NCI-H82 treated with DMSO at 0.1 percent for 48 hours (cell line): ENCODE data around the gene NINJ2.
"Not testable (repeated sequence)": the region's sequence is repeated elsewhere in the genome, so short reads cannot be mapped to it uniquely, and the experiment has no call there.

Source experiments
- DNase-seq: peaks from one replicate; lab custom pipeline; 2025; ENCODE audit not compliant: unreplicated experiment; lab: John Stamatoyannopoulos, UW

NINJ2 gene

GRCh38 chr12:663293-663871, at the start of gene NINJ2:
Gene NINJ2, minus strand, starts transcription at chr12:663445. Its CDS starts 85 bp downstream, at chr12:663360.
- no peak for DNase-seq

- peak; percentile 16 for DNase-seq
Observed at GRCh38 chr12:712172-712863, 49.1 kb upstream of the NINJ2 start.

GRCh38 chr12:709455-710020, 46.3 kb upstream of the NINJ2 start:
- DNase-seq, result no peak

- DNase-seq, result not testable (repeated sequence)
Observed at GRCh38 chr12:708084-708483, 44.8 kb upstream of the NINJ2 start.

- DNase-seq, result no peak
Observed at GRCh38 chr12:704516-705242, 41.4 kb upstream of the NINJ2 start.

- DNase-seq, result no peak
Observed at GRCh38 chr12:701896-702539, 38.8 kb upstream of the NINJ2 start.

GRCh38 chr12:700016-700415, 36.8 kb upstream of the NINJ2 start:
- DNase-seq, result no peak

- DNase-seq, result not testable (repeated sequence)
Observed at GRCh38 chr12:698222-698621, 35.0 kb upstream of the NINJ2 start.

GRCh38 chr12:697481-697880, 34.2 kb upstream of the NINJ2 start:
- DNase-seq, result no peak

- no peak for DNase-seq
Observed at GRCh38 chr12:694734-695503, 31.7 kb upstream of the NINJ2 start.

- no peak for DNase-seq
Observed at GRCh38 chr12:693934-694533, 30.8 kb upstream of the NINJ2 start.

GRCh38 chr12:692274-692673, 29.0 kb upstream of the NINJ2 start:
- DNase-seq, result no peak

GRCh38 chr12:690466-690865, 27.2 kb upstream of the NINJ2 start:
- DNase-seq, result no peak

GRCh38 chr12:685388-685787, 22.1 kb upstream of the NINJ2 start:
- no peak for DNase-seq

- DNase-seq, result no peak
Observed at GRCh38 chr12:684416-684815, 21.2 kb upstream of the NINJ2 start.

- no peak for DNase-seq
Observed at GRCh38 chr12:681568-682256, 18.5 kb upstream of the NINJ2 start.

- no peak for DNase-seq
Observed at GRCh38 chr12:678747-679712, 15.8 kb upstream of the NINJ2 start.

- no peak for DNase-seq
Observed at GRCh38 chr12:675562-675961, 12.3 kb upstream of the NINJ2 start.
